Activated CD8-positive, alpha-beta memory T cell treated with anti-CD3 and anti-CD28 coated beads for 1 hour (primary cell): ENCODE data around the gene TCHP.

ENCODE experiments used
- DNase-seq, 2 donors: peaks; one replicate each; pipeline ENCODE4 v3.0.0-alpha.2; 2020; ENCODE audit warnings: low read depth in 1 of 2; ENCODE audit errors: extremely low read depth in 1 of 2

TCHP gene

GRCh38 chr12:109959411-109960093, 59.5 kb downstream of the TCHP start:
- DNase-seq, result no peak

GRCh38 chr12:109961201-109961600, 61.1 kb downstream of the TCHP start:
- DNase-seq, result no peak

GRCh38 chr12:109961612-109962011, 61.5 kb downstream of the TCHP start:
- DNase-seq, result no peak

- DNase-seq, result no peak
Observed at GRCh38 chr12:109962398-109962797, 62.3 kb downstream of the TCHP start.

GRCh38 chr12:109963330-109963729, 63.3 kb downstream of the TCHP start:
- DNase-seq, result no peak

- DNase-seq, result no peak
Observed at GRCh38 chr12:109963743-109964429, 63.8 kb downstream of the TCHP start.

- no peak for DNase-seq
Observed at GRCh38 chr12:109966546-109966945, 66.5 kb downstream of the TCHP start.

- DNase-seq, result no peak
Observed at GRCh38 chr12:109967383-109968031, 67.4 kb downstream of the TCHP start.
